HG03354 (cell line): Measurements from ENCODE around the gene MRPL49.
A peak's percentile ranks its signal among the peaks of the same experiment; 100 is the strongest.
"Not testable (repeated sequence)": the region's sequence is repeated elsewhere in the genome, so short reads cannot be mapped to it uniquely, and the experiment has no call there.

Experiments used
- ATAC-seq: cut with Tn5 transposase; IDR thresholded peaks from one replicate; pipeline ENCODE4 v1.9.1; 2021; ENCODE audit warnings: mild to moderate bottlenecking; ENCODE audit not compliant: unreplicated experiment, poor library complexity, severe bottlenecking

The MRPL49 gene

DNA sequence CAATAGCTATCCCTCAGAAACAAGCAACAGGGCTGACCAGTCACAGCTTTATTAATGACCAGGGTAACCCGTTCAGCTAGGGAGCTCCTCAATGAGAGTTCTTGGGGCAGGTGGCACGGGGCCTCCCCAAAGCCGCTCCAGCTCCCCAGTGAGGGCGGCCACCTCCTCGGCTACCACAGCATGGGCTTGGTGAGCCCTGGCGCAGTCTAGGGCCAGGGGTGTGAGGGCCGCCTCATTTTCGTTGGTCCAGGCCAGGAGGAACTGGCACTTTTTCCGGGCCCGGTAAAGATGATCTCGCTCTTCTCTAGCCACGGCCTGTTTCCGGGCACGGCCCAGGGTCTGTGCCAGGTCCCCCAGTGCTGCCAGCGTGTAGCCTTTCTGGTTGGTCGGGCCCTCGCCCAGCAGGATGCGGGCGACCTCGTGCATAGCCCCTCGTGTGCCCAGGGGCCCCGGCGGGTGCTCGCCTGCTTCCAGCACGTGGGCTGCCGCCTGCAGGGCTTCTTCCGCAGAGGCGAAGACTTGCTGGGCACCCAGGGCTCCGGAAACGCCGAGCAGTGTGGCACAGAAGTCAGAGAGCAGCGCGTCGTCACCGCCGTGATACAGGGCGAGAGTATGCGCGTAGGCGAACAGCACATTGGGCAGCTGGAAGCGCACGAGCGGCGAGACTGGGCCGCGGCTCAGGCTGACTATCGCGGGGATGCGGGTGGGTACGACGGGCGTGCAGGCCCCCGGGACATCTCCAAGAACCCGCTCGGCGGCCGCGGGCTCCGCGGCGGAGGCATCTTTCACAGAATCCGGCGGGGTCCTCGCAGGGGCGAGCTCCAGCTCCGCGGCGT is 5.5 kb upstream of the MRPL49 start:
- no peak for ATAC-seq

DNA sequence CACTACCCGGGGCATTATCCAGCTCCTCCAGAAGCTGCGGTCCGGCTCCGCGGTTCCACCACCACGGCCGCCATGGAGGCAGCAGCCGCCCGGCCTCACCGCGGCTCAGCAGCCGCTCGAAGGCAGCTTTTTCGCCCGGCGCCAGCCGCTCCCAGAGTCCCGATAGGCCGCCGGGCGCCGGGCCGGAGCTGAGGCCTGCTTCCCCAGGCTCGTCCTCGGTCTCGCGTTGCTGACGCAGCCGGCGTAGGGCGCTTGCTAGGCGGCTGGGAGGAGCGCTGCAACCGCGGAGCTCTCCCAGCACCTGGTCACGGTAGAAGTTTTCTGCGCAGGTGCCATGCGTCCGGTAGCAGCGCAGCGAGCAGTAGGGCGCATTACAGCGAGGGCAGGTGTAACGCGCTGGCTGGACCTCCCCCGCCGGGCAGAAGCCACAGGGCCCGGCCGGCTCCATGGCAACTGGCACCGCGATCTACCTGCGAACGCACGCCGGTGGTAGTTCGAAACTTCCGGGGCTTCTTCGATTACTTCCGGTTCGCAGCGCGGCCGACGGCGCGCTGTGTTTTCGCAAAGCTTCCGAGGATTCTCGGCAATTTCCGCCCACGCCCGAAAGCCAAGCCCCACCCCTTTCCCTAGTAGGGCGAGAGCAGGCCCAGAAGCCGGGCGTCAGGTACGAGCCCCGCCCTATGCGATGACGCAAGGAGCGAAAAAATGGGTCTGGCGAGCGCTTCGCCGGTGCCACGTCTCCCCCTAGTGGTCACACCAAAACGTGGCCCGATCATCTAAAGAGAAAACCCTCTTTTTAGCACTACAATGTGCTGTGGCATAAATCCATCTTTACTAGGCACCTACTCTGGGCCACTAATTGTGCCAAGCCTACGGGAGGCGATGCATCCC is 4.7 kb upstream of the MRPL49 start, which contains the start of gene ZNHIT2:
ZNHIT2 (minus strand) TSS at position 496 of the 891 bp plus-strand sequence; CDS start at position 448, 48 bp downstream.
- ATAC-seq: peak; percentile 72

DNA sequence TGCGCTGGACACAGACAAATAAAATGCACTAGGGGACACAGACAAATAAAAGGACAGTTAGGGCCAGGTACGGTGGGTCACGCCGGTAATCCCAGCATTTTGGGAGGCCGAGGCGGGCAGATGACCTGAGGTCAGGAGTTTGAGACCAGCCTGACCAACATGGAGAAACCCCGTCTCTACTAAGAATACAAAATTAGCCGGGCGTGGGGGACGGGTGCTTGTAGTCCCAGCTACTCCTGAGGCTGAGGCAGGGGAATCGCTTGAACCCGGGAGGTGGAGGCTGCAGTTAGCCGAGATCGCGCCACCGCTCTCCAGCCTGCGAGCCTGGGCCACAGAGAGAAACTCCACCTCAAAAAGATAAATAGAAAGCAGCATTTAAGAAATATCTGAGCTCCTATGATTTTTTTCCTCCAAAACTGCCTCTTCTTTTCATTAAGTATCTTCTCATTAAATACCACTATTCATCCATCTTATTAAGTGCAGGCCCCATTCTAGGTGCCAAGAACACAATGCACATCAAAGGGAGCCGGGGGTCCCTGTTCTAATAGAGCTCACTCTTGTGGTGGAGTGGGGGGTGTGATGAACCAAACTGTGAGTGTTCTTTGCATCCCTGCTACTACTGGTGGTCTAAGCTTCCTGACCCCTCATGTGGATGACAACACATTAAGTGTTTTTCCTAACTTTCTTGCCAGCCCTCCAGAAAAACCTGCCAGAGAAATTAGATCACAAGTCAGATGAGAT is 3.9 kb upstream of the MRPL49 start:
- no peak for ATAC-seq

DNA sequence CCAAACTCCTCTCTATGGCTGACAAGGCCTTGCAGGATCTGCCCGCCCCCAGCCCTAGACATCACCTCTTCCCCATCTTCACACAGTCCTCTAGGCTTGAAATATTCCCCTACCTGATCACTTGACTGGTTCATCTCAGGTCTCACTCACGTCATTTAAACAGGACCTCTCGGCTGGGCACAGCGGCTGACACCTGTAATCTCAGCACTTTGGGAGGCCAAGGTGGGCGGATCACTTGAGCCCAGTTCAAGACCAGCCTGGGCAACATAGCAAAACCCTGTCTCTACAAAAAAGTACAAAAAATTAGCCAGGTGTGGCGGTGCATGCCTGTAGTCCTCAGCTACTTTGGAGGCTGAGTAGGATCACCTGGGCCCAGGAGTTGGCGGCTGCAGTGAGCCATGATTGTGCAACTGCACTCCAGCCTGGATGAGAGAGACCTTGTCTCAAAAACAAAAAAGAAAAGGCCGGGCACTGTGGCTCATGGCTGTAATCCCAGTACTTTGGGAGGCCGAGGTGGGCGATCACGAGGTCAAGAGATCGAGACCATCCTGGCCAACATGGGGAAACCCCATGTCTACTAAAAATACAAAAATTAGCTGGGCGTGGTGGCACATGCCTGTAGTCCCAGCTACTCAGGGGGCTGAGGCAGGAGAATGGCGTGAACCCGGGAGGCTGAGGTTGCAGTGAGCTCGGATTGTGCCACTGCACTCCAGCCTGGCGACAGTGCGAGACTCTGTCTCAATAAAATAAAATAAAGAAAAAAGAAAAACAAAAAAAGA is 3.0 kb upstream of the MRPL49 start:
- ATAC-seq: not testable (repeated sequence)

DNA sequence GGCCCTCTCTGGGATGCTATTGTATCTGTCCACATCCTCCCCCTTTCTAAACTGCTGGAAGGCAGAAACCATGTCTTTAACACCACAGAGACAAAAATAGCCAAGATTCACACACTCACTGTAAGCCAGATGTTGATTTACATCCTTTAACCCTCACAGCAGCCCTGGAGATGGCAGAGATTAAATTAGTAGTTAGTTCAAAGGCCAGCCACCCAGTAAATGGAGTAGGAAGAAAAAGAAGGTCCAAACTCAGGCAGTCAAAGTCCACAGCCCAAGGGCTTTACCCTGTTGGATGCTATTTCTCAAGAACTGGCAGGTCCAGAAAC is 2.5 kb upstream of the MRPL49 start:
- no peak for ATAC-seq

DNA sequence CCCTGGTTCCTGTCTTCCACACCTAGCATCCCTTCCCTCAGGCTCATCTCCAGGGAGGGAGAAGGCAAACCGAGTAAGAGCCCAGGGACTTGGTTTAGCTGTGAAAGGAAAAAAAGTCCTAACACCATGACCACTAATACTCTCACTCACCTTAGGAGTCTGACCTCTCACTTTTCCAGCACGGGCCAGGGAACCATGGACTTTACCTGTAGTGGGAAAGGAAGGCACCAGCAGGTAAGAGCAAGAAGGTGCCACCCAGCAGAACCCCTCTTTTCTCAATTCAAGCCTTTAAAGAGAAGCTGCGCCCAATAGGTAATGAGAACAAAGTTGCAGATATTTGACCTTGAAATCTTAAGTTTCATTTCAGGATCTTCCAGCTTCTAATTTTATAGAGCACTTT is 1.3 kb upstream of the MRPL49 start:
- no peak for ATAC-seq

DNA sequence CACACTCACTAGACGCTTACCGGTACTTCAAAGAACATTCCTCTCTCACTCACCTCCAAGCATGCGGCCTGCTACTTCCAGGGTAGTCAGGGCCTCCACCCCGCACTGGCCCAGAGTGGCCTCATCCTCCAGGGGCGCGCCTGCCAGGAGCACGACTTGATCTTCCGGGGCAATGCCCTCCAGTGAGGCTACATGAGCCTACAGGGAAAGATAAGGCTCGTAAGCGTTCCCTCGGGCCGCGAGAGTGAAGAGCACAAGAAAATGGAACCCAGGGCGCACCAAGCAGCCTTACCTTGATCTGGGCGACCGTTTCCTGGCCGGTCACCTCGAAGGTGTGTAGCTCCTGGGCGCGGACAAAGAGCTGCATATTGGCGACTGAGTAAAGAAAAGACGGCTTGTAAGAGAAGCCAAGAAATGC is 665 bp upstream of the MRPL49 start:
- ATAC-seq: no peak

DNA sequence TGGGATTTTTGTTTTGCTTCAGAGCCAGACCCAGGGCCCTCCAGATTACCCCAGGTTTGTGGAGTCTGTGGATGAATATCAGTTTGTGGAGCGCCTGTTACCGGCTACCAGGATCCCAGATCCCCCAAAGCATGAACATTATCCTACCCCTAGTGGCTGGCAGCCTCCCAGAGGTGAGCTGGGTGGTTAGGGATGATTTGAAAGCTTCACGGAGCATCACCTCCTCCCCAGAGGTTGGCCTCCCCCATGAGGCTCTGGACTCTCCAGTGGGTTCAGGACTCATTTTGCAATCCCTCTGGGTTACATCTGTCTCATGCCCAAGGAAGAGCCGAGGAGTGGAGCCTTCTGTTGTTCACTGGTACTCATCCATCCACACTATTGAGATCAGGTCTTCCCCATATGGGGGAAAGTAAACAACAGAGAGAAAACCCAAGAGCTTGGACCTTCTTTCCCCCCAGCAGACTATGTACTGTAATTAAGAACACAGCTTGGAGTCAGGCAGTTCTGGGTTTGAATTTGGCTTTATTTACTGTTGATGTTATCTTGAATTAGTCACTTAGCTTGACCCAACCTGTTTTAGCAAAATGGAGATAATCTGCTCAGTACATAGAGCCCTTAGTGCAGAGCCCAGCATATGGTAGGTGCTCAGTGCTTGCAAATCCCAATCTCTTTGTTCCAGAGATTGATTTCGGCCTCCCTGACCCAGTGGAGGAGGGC is 2.5 kb downstream of the MRPL49 start:
- ATAC-seq: no peak

DNA sequence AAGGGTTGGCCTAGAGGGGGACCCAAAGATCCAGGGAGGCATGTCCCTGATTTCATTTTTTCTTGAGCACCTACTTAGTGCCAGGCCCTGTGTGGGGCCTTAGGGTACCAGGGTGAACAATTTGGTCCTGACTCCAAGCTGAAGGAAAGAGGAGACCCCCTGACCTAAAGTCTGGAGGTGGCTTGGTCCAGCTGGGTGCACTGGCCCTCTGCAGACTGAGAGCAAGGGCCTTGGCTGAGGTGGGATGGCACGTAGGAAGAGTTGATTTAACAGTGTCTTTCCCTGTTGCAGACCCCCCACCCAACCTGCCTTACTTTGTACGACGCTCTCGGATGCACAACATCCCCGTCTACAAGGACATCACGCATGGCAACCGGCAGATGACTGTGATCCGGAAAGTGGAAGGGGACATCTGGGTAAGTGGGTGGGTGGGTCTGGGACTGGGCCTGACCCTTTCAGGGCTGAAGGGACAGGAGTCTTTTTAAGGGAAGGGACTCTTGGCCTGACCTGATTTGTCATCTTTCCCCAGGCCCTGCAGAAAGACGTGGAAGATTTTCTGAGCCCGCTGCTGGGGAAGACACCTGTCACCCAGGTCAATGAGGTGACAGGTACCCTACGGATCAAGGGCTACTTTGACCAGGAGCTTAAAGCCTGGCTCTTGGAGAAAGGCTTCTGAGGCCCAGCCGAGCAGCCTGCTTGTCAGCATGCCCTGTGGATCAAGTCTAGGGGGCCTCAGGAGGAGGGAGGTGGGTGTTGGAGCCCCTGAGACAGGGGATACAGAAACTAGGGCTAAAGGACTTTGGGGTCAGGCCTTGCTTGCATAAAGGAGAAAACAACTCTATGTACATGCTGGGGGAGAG is 3.3 kb downstream of the MRPL49 start:
- no peak for ATAC-seq

DNA sequence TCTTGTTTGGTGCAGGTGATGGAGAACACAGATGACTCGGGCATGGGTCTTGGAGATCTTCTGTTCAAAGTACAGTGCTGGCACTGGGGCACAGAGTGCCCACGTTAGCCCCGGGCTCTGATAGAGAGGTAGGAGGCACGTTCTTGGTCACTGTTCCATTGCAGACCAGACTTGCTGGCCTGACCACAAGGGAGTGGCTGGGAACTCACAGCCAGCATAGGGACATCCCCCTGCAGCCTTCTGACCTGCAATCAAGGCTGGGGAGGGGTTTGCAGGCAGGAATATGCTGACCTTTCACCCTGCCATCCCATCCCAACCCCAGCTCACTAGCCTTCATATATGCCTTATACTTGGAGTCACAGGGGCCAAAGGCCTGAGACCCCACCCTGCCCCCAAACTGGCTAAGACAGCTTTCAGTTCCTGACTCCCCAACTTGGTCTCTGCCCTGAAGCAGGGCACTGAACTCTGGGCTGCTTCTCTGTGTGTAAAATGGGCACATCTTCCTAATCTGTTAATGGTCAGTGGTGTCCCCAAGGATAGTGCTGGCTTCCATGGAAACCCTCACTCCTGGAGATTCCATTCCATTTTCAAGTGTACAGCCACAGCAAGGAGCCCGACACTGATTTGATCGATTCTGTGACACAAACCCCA is 4.6 kb downstream of the MRPL49 start:
- ATAC-seq: no peak

DNA sequence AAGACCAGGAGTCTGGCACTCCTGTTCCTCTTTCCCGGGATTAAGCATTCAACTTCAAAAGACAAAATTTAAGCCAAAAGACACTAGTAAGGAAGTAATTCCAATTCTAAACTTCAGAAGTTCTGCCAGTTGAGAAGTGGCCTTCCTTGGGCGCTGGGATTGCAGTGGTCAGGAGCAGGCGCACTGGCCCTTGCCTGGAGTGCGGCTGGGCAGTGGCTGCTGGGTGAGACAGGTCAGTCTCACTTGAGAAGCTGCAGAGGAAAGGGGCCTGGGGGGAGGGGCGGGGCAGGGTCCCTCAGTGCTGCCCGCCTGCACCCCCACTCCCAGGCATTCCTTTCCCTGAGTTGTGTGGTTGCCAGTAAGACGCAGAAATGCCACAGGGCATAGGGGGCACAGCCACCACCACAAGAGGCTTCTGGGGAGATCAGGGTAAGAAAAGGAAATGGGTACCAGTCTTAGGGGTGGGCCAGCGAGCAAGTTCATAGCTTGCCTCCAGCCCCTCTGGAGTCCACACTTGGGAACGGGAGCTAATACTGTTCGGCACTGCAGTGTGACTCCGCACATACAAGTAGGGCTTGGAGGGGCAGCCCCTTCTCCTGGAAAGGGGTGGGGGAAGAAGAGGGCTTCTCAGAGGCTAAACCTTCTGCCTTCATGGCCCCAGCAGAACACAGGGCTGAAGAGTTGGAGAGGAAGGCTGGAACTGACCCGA is 5.5 kb downstream of the MRPL49 start:
- no peak for ATAC-seq

DNA sequence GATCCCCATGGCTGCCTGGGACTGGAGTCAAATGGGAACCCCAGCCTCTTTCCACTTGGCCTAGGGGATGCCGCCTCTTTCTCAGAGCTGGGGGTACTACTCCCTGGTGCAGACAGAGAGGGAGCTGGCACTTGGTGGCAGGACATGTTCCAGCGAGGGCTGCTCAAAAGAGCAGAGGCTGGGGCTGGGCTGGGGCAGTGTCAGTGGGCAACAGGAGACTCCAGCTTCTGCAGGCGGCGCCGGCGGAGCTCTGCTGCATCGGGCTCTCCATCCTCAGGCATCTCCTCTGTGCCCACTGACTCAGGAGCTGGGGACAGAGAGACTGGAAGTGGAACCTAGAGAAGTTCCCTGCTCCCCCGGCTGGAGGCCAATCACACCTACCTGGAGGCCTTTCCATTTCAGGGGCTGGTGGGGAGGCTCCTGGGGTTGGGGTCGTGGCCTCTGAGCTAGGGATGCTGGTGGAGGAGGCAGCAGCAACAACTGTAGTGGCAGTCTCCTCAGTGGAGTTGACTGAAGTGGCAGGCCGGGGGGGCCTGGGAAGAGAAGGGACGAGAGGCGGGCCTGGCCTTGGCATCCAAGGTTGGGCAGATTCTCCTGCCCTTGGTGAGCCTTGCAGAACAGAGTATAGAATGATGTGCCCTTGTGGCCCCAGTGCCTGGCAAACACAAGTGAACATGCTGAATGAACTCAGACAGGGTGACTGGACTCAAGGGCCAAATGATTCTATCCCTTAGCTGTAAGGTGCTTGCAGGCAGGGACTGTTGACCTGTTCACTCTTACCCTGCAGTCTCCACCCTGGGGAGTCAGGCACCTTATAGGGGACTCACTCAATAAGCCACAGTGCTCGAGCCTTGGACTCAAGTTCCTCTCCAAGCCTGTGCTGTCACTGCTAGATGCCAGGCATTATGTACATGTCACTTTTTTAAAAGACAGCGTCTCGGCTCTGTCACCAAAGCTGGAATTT is 6.3 kb downstream of the MRPL49 start:
- ATAC-seq: no peak

DNA sequence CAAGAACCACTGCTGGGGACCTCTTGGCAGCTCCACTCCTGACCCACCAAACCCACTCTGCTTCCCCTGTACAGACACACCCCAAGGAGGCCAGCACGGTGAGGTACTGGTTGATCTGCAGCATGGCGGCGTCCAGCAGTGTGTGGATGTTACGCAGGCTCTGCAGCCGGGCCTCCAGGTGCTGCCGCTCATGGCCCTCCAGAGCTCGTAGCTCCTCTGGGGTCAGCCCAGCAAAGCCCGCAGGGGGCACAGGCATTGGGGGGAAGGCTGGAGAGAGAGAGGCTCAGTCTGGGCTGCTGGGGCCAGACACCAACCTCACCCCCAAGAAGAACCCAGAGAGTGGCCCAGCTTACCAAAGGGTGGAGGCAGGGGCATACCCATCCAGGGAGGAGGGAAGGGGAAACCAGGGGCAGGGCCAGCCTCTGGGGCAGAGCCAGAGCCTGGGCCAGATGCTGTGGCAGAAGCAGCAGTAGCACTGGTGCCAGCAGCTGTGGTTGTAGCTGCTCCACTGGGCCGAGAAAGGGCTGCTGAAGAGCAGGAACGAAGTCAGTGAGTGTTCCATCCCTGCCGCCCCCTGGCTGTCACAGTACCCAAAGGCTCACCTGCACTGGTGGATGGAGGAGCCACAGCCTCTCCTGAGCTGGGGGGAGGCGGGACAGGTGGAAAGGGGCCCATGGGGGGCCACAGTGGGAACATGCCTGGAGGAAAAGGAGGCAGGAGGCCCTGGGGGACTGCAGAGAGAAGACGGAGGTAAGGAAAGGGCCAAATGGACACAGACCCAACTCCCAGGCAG is 7.7 kb downstream of the MRPL49 start:
- no peak for ATAC-seq

DNA sequence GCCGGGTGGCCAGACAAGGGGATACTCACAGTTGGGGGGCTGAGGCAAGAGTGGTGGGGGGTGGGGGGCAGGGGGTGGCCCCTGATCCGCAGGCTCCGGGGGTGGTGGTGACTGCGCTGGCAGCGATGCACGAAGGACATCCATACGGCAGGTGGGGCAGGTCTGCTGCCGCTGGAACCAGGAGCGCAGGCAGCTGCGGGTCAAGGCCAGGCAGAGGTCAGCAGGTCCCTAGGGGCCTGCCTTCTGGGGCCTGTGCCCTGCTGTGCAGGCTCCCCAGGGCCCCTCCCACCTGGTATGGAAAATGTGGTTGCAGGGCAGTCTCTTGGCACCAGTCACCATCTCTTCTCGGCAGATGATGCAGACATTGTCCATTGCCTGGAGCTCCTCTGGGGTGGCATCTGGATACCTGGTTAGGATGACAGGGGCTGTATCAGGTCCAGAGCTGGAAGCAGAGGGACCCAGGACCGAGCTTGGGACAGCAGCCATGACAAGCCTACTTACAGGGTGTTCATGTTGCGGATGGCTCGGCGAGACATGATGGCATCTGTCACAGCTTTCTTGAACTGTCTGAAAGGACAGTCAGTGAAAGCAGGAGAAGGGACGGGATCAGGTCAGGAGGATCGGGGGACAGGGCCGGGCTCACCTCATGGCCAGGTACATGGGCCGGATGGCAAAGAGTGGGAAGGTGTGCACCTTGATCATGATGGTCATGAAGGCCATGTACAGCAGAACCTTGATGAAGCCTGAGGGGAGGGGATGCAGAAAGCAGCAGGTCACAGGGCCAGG is 8.7 kb downstream of the MRPL49 start:
- ATAC-seq: no peak
